Measurements from ENCODE around the gene ANKRD66. TPM values are rescaled to one million over a fixed set of nuclear protein-coding genes. Genes with fewer than 3 reads are reported as not detected.

The ANKRD66 gene
- total RNA-seq, 1 experiment from 2014 or later: not detected

GRCh38 chr6:46795816-46796215 is 49.1 kb downstream of the ANKRD66 start:
- H3K4me1 ChIP-seq (ENCODE audit: control insufficient read depth in 1 of 2, insufficient read depth in 2 of 2, low read length in 2 of 2): peaks cover 0 to 4% of the 10 kb centered on the region in 2 experiments; a peak in 1 of 4 replicates
- POLR2A ChIA-PET: no interaction called here
- intact Hi-C loops (cut with micrococcal nuclease): no loop called here
- no peak overlapping the region for H3K4me3 ChIP-seq (replicated peaks in 1 of 2; ENCODE audit: low read depth in 1 of 2, low read length in 2 of 2)
- H3K4me2 ChIP-seq (ENCODE audit: low read length): no peak overlapping the region
- no peak for DNase-seq (ENCODE audit: low read depth, low spot score)
- RAD21 ChIA-PET (ENCODE audit: low non-redundant PET in 1 of 2, low total read pairs in 2 of 2, uncharacterized antibody in 2 of 2, unreplicated experiment in 2 of 2): no interaction called here
- H4K20me1 ChIP-seq (ENCODE audit: insufficient read depth): no peaks in the 10 kb centered on the region
- TF ChIP-seq POLR2AphosphoS5 (IDR thresholded peaks at IDR 0.05; ENCODE audit: low read depth, low read length) (no peak), REST (IDR thresholded peaks at IDR 0.05; ENCODE audit: low read depth) (no peak), SP1 (IDR thresholded peaks at IDR 0.05; ENCODE audit: low read depth) (no peak), YY1 (IDR thresholded peaks at IDR 0.05; ENCODE audit: extremely low read depth, insufficient replicate concordance, low read depth, low read length) (no peak), TCF7L2 (IDR thresholded peaks at IDR 0.05; ENCODE audit: borderline replicate concordance, extremely low read depth, insufficient read depth, insufficient read length) (no peak), EZH2 (IDR thresholded peaks at IDR 0.05) (no peak), ZFX (IDR thresholded peaks at IDR 0.05) (no peak), CTCF (IDR thresholded peaks at IDR 0.05 in 2 of 3, conservative IDR thresholded peaks at IDR 0.05 in 1 of 3; ENCODE audit: borderline replicate concordance in 1 of 3, insufficient read depth in 1 of 3, low read depth in 2 of 3, low read length in 2 of 3) (no peak), JUND (IDR thresholded peaks at IDR 0.05) (no peak), EGR1 (IDR thresholded peaks at IDR 0.05; ENCODE audit: low read depth) (no peak)
- H3K36me3 ChIP-seq (ENCODE audit: control insufficient read depth in 1 of 2, insufficient read depth in 2 of 2, low read length in 2 of 2): no peaks in the 10 kb centered on the region
- H3K79me2 ChIP-seq (ENCODE audit: insufficient read depth, low read length): no peaks in the 10 kb centered on the region
- H3K9me3 ChIP-seq (ENCODE audit: control insufficient read depth in 1 of 2, insufficient read depth in 1 of 2, low read depth in 1 of 2, low read length in 2 of 2): no peaks in the 10 kb centered on the region
- no peaks in the 10 kb centered on the region for H3K27me3 ChIP-seq (ENCODE audit: insufficient read depth, low read length)
- no TSS peak for BruUV-seq (replicated peaks)
- H3K9me2 ChIP-seq (ENCODE audit: insufficient read depth): no peaks in the 10 kb centered on the region
- no peak overlapping the region for H2AFZ ChIP-seq (ENCODE audit: low read depth, low read length, poor library complexity, severe bottlenecking)
- CTCF ChIA-PET: no interaction called here
- H3K9ac ChIP-seq (ENCODE audit: low read length): no peak overlapping the region
- no peak overlapping the region for H3K27ac ChIP-seq (ENCODE audit: low read depth, low read length)
- ATAC-seq: no peak
